Right lobe of liver (tissue), 6 donors: ENCODE results near the gene NHLRC4. TPM values are rescaled to one million over a fixed set of nuclear protein-coding genes. Genes with fewer than 3 reads are reported as not detected.

ENCODE experiments used
- ATAC-seq, 4 donors: fragments of 200-7000 bp; cut with Tn5 transposase; one replicate each; pipeline ENCODE4 v1.9.1; 2020; ENCODE audit warnings: mild to moderate bottlenecking in 4 of 4, moderate library complexity in 4 of 4
- DNase-seq, 3 donors: peaks; one replicate each; pipeline ENCODE4 v3.0.0-alpha.2; 2020
- H3K27ac ChIP-seq, 3 donors: fragments of 200-600 bp; one replicate each; pipeline ENCODE4 v1.8.0; 2022
- H3K27me3 ChIP-seq, 2 donors: fragments of 200-600 bp; one replicate each; pipeline ENCODE4 v1.8.0; 2022
- H3K36me3 ChIP-seq, 4 donors: fragments of 200-600 bp; sonication (generic) in 1 of 4; one replicate each; pipeline versions ENCODE4 v1.5.1 to v1.8.0; 2017 to 2022; ENCODE audit warnings: control low read depth in 1 of 4
- H3K4me1 ChIP-seq, 4 donors: fragments of 200-600 bp; sonication (generic) in 1 of 4; one replicate each; pipeline versions ENCODE4 v1.5.1 to v1.8.0; 2017 to 2022; ENCODE audit warnings: control low read depth in 1 of 4
- H3K4me3 ChIP-seq, 3 donors: fragments of 200-600 bp; one replicate each; pipeline ENCODE4 v1.8.0; 2022
- H3K9me3 ChIP-seq, 4 donors: fragments of 200-600 bp; sonication (generic) in 1 of 4; one replicate each; pipeline versions ENCODE4 v1.5.1 to v1.8.0; 2017 to 2022; ENCODE audit warnings: control low read depth in 1 of 4
- CTCF ChIP-seq, 4 donors: fragments of 200-600 bp in 3 of 4; fragments of 450-650 bp in 1 of 4; IDR thresholded peaks; one replicate each; pipeline versions ENCODE4 v1.5.1 to v1.8.0; 2016 to 2022; ENCODE audit warnings: antibody characterized with exemption in 4 of 4, mild to moderate bottlenecking in 2 of 4
- POLR2A ChIP-seq: fragments of 450-650 bp; IDR thresholded peaks from one replicate; pipeline ENCODE4 v1.6.1; 2017; ENCODE audit warnings: antibody characterized with exemption, mild to moderate bottlenecking
- WGBS: methylation state at CpG from one replicate; pipeline ENCODE4 v1.1.6; 2018; ENCODE audit warnings: low coverage, low lambda C conversion rate; ENCODE audit not compliant: insufficient coverage; ENCODE audit errors: missing lambda C conversion rate; 5-methylcytosine and 5-hydroxymethylcytosine counted together
- intact Hi-C, 2 donors: fragments of 100-400 bp; cut with DNase I; formaldehyde crosslinking; loops; one replicate each; pipeline versions ENCODE4 v1.11.2 to v1.14.1; 2022
- total RNA-seq, 6 experiments: library from RNA; depleted of rRNA in 2 of 6; stranded (reverse); fragments of >200 nt in 2 of 6; fragmentation: NEBNext Ultra II Directional in 3 of 6; extraction: Animal tissue kit (Norgen Biotek cat#: 25700) in 3 of 6; gene quantifications; one replicate each; pipeline versions ENCODE4 v1.1.0 to v1.2.4, GENCODE V29; 2016 to 2023
- donor health status: DM: no; HTN: yes; CAD: no.
- donor health status: DM: no; HTN: no; CAD: no.
- donor health status: DM: no; HTN: no; CAD: no.
- donor health status: DM: no; HTN: yes; CAD: no.
- donor health status: DM: no; HTN: yes; CAD: no.

Gene NHLRC4
- total RNA-seq, 6 experiments from 2014 or later: 0.12 to 0.33 (median 0.28) TPM; not detected in 1

- no peaks in the 10 kb centered on the region for H3K36me3 ChIP-seq
- intact Hi-C loops: loop anchor here in 1 of 2 donors (10.0 kb wide), 1 partner anchor 52 kb away; the partner anchor contains the start of genes METTL26 and WFIKKN1
- H3K27ac ChIP-seq: peak overlapping the region in 1 of 3 donors; percentile 20
- H3K4me1 ChIP-seq: peaks cover 0 to 41% (median 10%) of the 10 kb centered on the region in 4 donors
- WGBS: 0% methylated on average over 2 of the region's 21 CpGs
- H3K9me3 ChIP-seq: no peaks in the 10 kb centered on the region
- DNase-seq (peak; percentile 72 to 92 (median 88)), ATAC-seq (peak; percentile 10 to 71 (median 58))
- TF ChIP-seq POLR2A (no peak), CTCF (IDR thresholded peaks at IDR 0.05) (no peak)
- no peaks in the 10 kb centered on the region for H3K27me3 ChIP-seq
- H3K4me3 ChIP-seq: no peak overlapping the region
Observed at GRCh38 chr16:582614-583331, 16.0 kb downstream of the NHLRC4 start.

GRCh38 chr16:583470-583814, 16.6 kb downstream of the NHLRC4 start:
- Histone ChIP-seq H3K36me3 (no peaks in the 10 kb centered on the region), H3K9me3 (no peaks in the 10 kb centered on the region), H3K27ac (peak overlapping the region in 1 of 3 donors; percentile 20), H3K4me1 (peaks cover 0 to 46% (median 12%) of the 10 kb centered on the region in 4 donors), H3K4me3 (no peak overlapping the region), H3K27me3 (no peaks in the 10 kb centered on the region)
- TF ChIP-seq POLR2A (no peak), CTCF (IDR thresholded peaks at IDR 0.05) (no peak)
- DNase-seq (peak in 2 of 3 donors; percentile 60 to 78), ATAC-seq (peak in 3 of 4 donors; percentile 31 to 43 (median 41))
- intact Hi-C loops: loop anchor here in 1 of 2 donors (10.0 kb wide), 1 partner anchor 51 kb away; the partner anchor contains the start of genes METTL26 and WFIKKN1
- no CpG with 5 or more reads among the region's 16 CpGs for WGBS

- intact Hi-C loops: loop anchor here in 1 of 2 donors (10.0 kb wide), 1 partner anchor 51 kb away; the partner anchor contains the start of genes METTL26 and WFIKKN1
- Histone ChIP-seq H3K4me1 (peaks cover 0 to 46% (median 12%) of the 10 kb centered on the region in 4 donors), H3K36me3 (no peaks in the 10 kb centered on the region), H3K27me3 (no peaks in the 10 kb centered on the region), H3K9me3 (no peaks in the 10 kb centered on the region), H3K4me3 (no peak overlapping the region), H3K27ac (peak overlapping the region in 1 of 3 donors; percentile 20)
- ATAC-seq: no peak
- no peak for DNase-seq
- TF ChIP-seq POLR2A (no peak), CTCF (IDR thresholded peaks at IDR 0.05) (no peak)
- WGBS: no CpG with 5 or more reads among the region's 38 CpGs
Observed at GRCh38 chr16:583815-584591, 17.2 kb downstream of the NHLRC4 start.

GRCh38 chr16:585351-585750, 18.5 kb downstream of the NHLRC4 start:
- H3K27me3 ChIP-seq: no peaks in the 10 kb centered on the region
- H3K4me1 ChIP-seq: peaks cover 0 to 46% (median 12%) of the 10 kb centered on the region in 4 donors
- no peak overlapping the region for H3K4me3 ChIP-seq
- peak in 3 of 4 donors; percentile 22 to 24 (median 24) for TF ChIP-seq CTCF (IDR thresholded peaks at IDR 0.05)
- no peak for TF ChIP-seq POLR2A
- ATAC-seq (peak; percentile 0 to 13 (median 4)), DNase-seq (peak; percentile 69 to 82 (median 74))
- no peak overlapping the region for H3K27ac ChIP-seq
- intact Hi-C loops: loop anchor here in 1 of 2 donors (10.0 kb wide), 1 partner anchor 49 kb away; the partner anchor contains the start of genes METTL26 and WFIKKN1
- no peaks in the 10 kb centered on the region for H3K9me3 ChIP-seq
- WGBS: 9% methylated on average over 2 of the region's 10 CpGs
- no peaks in the 10 kb centered on the region for H3K36me3 ChIP-seq
